ENCODE data around the gene SLC48A1. TPM values are rescaled to one million over a fixed set of nuclear protein-coding genes. Genes with fewer than 3 reads are reported as not detected.

Gene SLC48A1
- total RNA-seq, 1 experiment from 2014 or later: 19.4 TPM

- Mint-ChIP-seq H3K4me1 (ENCODE audit: insufficient read depth, unreplicated experiment) (peaks cover 32% of the 10 kb centered on the region), H3K36me3 (ENCODE audit: insufficient read depth, unreplicated experiment) (peaks cover 12% of the 10 kb centered on the region), H3K4me3 (ENCODE audit: unreplicated experiment) (no peak overlapping the region), H3K9me3 (ENCODE audit: unreplicated experiment) (no peaks in the 10 kb centered on the region), H3K27me3 (ENCODE audit: insufficient read depth, unreplicated experiment) (no peaks in the 10 kb centered on the region), H3K27ac (ENCODE audit: low read depth, unreplicated experiment) (peak overlapping the region; percentile 59)
- TF ChIP-seq CTCF (IDR thresholded peaks at IDR 0.05; ENCODE audit: unreplicated experiment): no peak
- ChIA-PET POLR2A (interaction anchor here (0.9 to 3.0 kb wide), 5 partner anchors 9 to 17 kb away, joined by 3 to 22 read pairs (median 3); partner anchors contain the start of gene SLC48A1), CTCF (interaction anchor here (0.6 to 14.4 kb wide), 8 partner anchors 13 to 997 kb away, joined by 3 to 262 read pairs (median 8); partner anchors contain the start of gene SLC48A1)
- no TSS peak for BruUV-seq (replicated peaks)
- intact Hi-C loops (cut with micrococcal nuclease): no loop called here
- DNase-seq (ENCODE audit: unreplicated experiment): no peak
Observed at GRCh38 chr12:47755655-47756562, 17.1 kb upstream of the SLC48A1 start.

- ChIA-PET POLR2A (interaction anchor here (1.0 to 1.6 kb wide), 3 partner anchors 13 to 71 kb away, joined by 3 to 5 read pairs (median 4); no protein-coding TSS in a partner anchor), CTCF (interaction anchor here (0.8 to 14.4 kb wide), 7 partner anchors 12 to 30 kb away, joined by 3 to 262 read pairs (median 6); partner anchors contain the start of gene SLC48A1)
- no TSS peak for BruUV-seq (replicated peaks)
- intact Hi-C loops (cut with micrococcal nuclease): no loop called here
- Mint-ChIP-seq H3K27ac (ENCODE audit: low read depth, unreplicated experiment) (no peak overlapping the region), H3K4me3 (ENCODE audit: unreplicated experiment) (no peak overlapping the region), H3K36me3 (ENCODE audit: insufficient read depth, unreplicated experiment) (peaks cover 6% of the 10 kb centered on the region), H3K27me3 (ENCODE audit: insufficient read depth, unreplicated experiment) (no peaks in the 10 kb centered on the region), H3K9me3 (ENCODE audit: unreplicated experiment) (no peaks in the 10 kb centered on the region), H3K4me1 (ENCODE audit: insufficient read depth, unreplicated experiment) (peaks cover 26% of the 10 kb centered on the region)
- no peak for DNase-seq (ENCODE audit: unreplicated experiment)
- no peak for TF ChIP-seq CTCF (IDR thresholded peaks at IDR 0.05; ENCODE audit: unreplicated experiment)
Observed at GRCh38 chr12:47757364-47757839, 15.6 kb upstream of the SLC48A1 start.

GRCh38 chr12:47757840-47758583 lies 15.0 kb upstream of the SLC48A1 start:
- DNase-seq (ENCODE audit: unreplicated experiment): no peak
- intact Hi-C loops (cut with micrococcal nuclease): no loop called here
- Mint-ChIP-seq H3K27ac (ENCODE audit: low read depth, unreplicated experiment) (no peak overlapping the region), H3K36me3 (ENCODE audit: insufficient read depth, unreplicated experiment) (peaks cover 6% of the 10 kb centered on the region), H3K27me3 (ENCODE audit: insufficient read depth, unreplicated experiment) (no peaks in the 10 kb centered on the region), H3K9me3 (ENCODE audit: unreplicated experiment) (no peaks in the 10 kb centered on the region), H3K4me1 (ENCODE audit: insufficient read depth, unreplicated experiment) (peaks cover 21% of the 10 kb centered on the region), H3K4me3 (ENCODE audit: unreplicated experiment) (peak overlapping the region; percentile 74)
- ChIA-PET CTCF (interaction anchor here (0.6 to 14.4 kb wide), 13 partner anchors 11 to 1116 kb away, joined by 3 to 262 read pairs (median 4); partner anchors contain the start of gene SLC48A1), POLR2A (interaction anchor here (0.6 to 2.8 kb wide), 6 partner anchors 11 to 108 kb away, joined by 3 to 13 read pairs (median 4); no protein-coding TSS in a partner anchor)
- no TSS peak for BruUV-seq (replicated peaks)
- no peak for TF ChIP-seq CTCF (IDR thresholded peaks at IDR 0.05; ENCODE audit: unreplicated experiment)
